SW480 (cell line): ENCODE data around the gene RBBP5.

ENCODE experiments used
- DNase-seq: peaks from one replicate; pipeline ENCODE4 v3.0.0-alpha.2; 2016; ENCODE audit warnings: low spot score

RBBP5 gene

DNA sequence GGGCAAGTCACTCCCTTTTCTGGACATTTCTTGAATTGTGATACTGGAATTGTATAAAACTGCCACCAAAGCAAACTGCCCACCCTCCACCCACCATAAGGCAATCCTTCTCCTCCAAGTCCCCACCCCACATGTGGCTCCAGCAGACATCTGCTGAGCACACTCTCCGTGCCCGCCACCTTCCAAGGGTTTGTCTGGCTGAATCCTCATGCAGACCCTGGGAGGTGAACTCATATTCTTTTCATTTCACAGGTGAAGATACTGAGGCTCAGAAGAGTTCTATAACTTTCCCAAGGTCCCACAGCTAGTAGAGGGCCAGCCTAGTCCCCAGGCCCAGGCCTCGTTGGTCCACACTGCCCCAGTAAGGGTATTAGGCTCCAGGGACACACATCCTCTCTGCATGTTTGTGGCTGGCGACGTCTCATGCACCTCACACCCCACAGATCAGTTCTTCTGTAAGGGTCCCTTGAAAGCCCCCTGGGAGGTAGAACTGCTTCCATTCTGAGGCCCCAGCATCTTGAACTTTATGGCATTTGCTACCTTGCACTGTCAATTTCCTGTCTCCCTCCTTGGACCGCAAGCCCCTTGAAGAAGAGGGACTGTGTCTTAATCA, 64.7 kb downstream of the RBBP5 start:
- no peak for DNase-seq

DNA sequence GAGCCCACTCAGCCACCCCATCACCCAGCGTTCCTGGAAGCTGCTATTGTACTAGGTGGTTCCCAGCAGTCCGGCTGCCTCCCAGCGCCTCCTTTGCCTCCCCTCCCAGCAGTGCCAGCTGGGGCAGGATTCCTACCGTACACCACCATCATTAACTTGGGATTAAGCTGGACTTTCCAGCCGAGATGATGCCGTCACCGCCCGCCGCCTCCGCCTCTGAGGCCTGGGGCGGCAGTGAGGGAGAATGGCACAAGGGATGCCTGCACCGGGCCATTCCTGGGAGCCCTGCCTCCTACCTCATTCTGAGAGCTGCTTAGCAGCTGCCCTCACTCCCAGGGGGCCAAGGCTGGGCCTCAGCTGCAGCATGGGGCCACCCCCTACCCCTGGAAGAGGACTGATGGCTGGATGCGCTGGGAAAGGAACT, 65.6 kb downstream of the RBBP5 start:
- no peak for DNase-seq

DNA sequence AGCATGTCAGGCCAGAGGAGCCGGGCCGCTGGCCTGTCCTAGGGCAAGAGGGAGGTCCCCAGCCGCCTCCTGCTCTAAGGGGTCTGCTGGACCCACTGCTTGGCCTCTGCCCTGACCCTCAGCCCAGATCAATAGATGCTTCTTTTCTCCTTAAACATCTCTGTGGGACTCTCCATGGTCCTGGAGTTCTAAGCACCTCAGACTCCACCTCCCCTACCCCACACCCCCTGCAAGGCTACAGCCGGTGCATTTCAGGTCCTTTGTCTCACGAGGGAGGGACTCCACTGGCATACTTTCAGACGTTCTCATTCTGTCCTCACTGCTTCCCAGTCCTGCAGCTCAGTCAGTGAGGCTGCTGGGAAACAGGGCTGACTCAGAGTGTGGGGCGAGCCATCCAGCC, 67.8 kb downstream of the RBBP5 start:
- DNase-seq = no peak

DNA sequence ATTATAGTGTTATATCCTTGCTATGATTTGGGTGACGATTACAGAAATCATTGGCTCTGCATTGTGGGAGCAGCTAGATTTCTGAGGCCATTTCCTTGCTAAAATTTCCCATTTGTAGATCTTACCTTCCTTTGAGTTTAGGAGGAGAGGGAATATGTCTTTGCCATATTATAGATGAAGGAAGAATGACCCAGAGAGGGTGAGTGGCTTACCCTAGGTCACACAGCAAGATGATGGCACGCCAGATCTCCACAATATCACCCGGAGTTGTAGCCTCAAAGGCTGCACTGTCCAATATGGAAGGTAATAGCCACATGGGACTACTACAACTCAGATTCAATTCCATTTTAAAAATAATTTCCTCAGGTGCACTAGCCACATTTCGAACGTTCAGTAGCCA, 68.5 kb downstream of the RBBP5 start:
- DNase-seq = no peak

DNA sequence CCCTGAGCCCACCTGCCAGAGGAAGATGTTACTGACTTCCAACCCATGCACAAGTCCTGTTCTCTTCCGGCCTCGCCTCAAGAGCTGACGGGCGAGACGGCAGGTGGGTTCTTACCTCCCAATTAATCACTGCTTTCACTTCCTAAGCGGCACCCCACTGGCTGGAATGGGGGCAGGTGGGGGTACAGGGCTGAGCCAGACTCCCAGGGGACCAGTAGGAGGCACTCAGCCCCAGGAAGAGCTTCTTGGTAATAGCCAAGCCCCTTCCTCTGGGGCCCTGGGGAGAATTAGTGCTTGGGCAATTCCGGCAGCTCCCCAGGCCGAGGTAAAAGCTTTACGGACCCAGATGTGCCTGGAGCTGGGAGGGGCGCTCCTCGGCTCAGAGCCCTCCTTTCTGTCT, 69.1 kb downstream of the RBBP5 start:
- no peak for DNase-seq

DNA sequence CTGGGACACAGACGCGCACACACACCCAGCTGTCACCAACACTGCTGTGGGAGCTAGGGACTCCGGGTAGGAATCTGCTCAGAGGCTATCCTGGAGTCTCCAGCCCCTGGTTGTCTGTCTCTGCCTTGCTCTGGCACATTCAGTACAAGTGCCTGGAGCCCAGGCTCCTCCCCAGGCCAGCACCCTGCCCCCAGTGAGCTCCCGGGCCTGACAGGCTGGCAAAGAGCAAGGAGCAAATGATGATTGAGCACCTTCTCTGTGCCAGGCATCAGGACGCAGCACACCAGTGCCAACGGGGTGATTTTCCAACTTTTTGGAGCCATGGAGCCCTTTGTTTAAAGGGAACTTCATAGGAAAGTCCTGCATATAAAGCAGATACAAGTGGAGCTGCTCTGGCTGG, 72.3 kb downstream of the RBBP5 start:
- DNase-seq = no peak

DNA sequence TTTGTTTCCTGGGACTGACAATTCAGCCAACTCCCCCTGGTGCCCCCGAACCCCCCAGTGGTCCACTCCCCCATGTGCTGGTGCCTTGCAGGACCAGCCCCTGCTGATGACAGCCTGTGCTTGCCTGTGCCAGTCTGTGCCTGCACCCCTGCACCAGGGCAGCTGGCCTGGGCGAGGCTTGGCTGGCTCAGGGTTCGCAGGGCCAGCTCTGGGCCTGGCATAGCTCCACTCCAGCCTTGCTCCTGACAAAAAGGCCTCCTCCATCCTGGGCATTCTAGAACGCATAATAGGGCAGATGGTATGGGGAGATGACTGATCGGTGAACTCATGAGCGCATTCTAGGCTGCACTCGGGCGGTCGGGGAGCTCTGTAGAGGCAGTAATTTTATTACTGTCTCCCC, 73.4 kb downstream of the RBBP5 start:
- no peak for DNase-seq

DNA sequence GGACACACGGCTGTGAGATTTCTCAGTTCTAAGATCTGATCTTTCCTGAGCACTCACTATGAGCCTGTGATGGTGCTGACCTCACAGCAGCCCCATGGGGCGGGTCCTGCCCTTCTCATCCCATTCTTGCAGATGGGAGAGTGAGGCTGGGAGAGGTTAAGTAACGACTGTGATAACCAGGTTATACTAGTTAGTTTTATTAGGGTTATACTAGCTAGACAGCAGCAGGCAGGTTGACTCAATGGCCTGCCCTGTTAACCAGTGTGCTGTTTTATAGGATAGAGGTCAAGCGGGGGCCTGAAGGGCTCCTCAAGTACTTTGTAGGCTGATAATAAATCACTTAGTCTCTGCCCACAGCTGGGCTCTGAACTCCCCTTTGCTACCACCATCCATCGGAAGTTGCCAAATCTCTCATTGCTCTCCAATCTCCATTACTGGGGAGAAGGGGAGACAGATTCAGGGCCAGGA, 74.0 kb downstream of the RBBP5 start:
- no peak for DNase-seq

DNA sequence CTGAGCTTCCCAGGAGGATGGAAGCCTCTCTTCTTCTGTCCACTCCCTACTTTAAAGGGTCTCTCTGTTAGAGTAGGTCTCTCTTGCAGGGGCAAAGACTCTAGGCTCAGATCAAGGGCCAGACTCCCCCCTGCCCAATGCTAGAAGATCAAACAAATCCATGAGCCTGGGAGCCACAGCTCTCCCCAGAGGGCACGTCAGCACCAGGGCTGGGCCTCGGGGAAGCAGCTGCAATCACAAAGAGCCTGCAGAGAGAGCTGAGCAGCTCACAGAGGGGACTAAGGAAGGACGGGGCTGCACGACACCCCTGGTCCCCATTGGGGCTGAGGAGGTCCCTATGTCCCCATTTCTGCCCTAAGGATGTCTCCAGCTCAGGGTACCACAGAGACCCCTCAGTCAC, 74.9 kb downstream of the RBBP5 start:
- DNase-seq = no peak

DNA sequence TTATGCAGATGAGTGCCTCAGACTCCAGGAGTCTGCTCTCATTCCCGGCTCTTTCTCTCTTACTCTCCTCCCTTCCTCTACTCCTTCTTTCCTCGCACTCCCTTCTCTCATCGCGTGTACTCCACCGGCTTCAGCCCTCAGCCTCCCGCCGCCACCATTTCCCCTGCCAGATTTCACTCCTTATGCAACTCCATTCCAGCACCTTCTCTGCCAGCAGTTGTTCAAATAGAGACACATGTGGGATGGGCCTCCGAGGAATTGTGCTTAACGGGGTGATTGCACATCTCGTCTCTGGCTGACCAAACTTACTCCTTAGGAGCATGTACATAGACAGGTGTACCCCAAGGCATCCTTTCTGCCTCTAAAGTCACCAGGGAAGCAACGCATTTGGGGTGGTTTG, 76.6 kb downstream of the RBBP5 start:
- no peak for DNase-seq

DNA sequence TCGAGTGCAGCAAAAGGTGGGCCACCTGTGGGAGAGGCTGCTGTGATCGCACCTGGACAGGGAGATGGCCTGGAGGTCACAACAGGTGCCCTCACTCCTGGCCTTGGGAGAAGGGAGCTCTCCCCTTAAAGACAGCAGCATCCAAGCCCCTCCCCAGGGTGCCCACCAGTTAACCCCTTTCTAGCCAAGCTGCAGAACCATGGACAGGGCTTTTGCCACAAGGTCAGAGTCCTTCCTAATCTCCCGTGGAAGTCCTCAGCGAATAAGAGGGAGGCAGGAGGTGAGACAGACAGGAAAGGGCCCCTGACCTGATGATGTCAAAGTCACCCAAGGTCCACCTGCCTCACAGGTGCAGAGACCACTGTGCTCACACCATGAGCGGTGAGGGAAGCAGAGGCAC, 77.0 kb downstream of the RBBP5 start:
- DNase-seq = no peak

DNA sequence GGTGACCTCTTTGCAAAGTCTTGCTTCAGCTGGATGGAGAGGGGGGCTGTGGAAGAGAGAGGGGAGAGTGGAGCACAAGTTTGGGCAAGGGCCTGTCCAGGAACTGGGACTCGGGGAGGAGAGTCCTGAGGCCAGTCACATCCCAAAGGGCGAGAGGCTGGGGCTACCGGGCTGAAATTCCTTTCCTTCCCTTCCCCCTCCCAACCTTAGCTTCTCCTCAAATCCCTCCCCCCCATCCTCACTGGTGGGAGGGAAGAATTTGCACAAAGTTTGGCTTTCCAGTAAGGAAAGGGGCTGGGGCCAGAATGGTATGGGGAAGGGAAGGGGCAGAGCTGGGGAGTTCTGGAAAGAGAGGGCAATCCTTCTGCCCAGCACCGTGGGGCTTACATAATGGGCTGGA, 77.9 kb downstream of the RBBP5 start:
- DNase-seq = no peak

DNA sequence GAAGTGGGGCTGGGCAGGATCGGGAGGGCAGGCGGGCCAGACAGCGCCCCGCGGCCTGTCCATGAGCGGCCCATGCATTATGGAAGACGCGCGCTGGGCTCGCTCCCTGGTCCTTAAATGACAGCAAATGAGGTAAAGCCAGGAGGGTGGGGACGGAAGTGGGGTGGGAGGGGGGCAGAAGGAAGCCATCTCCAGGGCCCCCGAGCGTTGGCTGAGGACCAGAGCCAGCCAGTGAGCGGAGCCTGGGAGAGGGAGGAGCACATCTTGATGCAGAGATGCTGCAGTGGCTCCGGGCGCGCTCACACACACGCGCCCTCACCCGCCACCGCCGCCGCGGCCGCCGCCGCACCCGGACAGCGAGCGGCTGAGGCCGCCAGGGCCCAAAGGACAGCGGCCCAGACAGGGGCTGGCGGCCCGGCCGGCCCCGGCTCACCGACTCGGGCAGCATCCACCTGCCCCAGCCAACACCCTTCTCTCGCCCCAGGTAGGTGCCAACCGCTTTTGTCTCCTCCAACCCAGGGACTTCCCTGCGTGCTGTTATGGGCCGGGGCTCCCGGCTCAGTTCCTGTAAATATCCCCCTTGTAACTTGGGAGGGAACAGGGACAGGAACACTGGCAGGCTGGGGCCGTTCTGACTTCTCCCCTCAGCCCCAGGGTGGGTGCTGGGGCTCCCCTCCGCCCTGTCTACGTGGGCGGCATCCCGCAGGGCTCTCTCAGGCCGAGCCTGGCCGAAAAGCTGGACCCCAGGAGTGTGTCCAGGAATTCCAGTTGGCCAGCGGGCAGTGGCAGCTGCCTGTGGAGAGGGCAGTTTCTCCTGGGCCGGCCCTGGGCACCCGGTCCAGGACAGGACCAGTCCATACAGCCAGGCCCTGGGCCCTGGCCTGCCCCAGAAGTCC, 78.6 kb downstream of the RBBP5 start, which contains the start of gene CNTN2:
Gene CNTN2 (plus strand): TSS at position 302 of the 896 bp plus-strand sequence. CDS start 9,974 bp downstream, outside the sequence.
- DNase-seq = no peak

DNA sequence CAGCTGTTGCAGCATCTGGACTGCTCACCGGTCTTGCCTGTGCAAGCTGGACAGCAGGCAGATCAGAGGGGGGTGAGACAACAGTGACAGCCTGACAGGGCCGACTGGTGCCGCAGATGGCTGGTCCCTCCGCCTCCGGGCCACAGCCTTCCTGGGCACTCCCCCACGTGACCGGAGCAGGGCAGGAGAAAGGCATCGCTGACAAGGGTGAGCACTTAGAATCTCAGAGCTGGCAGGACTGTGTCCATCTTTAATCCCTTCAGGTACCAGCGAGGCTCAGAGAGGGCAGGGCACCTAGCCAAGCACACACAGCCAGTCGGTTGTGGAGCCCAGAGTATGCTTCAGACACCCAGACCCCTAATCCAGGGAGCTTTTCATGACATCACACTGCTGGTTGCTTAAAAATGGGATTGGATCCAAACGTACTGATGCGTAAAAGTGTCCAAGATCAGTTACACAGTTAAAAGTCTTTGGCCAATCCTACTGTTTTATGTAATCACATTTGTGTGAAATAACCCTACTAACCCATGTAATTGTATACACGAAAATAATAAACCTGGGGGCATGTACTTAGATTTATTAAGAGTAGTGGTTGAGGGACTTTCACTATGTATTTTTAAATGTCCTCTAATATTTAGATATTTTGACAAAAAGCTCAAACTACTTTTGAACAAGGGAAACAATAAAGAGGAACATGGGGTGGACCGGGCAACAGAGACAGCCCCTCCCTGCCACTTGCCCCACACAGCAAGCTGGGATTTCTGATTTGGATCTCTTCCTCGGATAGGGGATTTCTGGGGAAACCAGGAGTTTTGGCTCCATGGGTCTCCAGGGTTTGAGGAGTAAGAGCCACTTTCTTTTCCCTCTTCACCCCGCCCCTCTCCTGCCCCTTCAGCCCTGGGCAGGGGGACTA, 79.5 kb downstream of the RBBP5 start:
- no peak for DNase-seq

DNA sequence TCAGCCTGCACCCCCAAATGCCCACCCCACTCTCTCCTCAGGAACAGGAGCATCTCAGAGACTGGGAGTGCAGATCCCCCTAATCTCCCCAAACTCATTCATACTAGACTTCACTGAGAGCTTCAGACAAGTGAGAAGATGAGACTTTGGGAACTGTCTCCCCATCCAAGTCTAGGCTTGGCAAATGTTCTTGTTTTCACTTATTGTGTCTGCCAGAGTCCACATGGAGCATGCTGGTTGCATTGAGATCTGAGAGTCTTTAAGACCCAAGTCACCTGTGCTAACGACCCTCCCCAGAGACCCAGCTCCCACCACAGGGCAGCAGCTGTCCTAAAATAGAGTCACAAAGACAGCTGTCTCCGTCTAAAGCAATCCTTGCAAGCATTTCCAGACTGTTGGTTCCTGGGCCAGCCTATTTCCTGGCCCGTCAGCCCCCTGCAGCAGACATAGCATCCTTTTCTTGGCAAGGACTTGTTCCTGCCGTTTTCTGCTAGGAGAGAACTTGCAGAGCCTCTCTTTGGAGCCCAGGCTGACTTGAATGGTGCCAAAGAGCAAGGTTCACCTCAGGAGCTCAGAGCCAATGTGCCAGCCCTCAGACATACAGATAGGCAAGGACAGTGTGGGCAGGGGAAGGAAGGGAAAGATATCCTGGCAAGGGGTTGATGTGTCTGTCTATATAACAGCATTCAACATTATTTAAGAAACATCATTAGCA, 80.6 kb downstream of the RBBP5 start:
- no peak for DNase-seq

DNA sequence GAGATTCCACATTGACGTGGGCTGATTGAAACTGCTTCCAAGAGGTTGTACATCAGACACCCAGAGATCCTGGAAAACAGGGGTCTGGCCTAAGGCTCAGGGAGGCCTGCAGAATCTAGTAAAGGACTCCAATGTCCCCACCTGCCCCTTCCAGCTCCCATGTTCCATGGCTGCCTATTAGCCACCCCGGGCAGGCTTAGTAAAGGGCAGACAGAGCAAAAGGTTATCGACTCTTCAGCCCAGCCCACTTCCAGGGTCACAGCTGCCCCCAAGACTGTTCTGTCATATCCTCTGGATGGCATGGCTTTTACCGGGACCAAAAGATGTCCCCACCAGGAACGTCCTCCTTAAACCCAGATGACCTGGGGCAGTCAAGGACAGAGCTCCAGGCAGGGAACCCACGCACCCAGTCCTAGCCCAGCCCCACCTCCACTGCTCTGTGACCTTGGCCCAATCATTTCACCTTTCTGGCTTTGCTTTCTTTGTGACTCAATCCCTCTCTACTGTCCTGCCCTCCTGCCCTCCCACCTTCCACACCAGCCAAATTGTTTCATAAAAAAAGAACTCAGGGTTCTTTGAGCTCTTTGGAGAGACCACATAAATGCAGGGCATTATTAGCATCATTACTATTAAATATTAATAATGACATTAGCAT, 83.5 kb downstream of the RBBP5 start:
- DNase-seq = no peak

DNA sequence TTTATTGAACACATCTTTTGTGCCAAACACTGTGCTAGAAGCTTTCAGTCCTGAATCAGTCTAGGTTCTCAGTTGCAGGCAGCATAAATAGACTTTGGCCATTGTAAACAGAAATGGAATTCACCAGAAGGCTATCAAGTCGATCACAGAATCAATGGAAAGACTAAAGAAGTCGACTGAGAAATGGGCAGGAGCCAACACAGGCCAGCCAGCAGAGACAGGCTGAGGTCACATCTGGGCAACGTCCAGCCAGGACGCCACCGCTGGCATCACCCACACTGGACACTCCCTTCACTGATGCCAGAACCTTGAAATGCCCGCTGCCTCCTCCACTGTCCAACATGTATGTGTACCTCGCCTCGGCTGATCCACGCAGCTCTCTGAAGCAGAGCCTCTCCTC, 84.2 kb downstream of the RBBP5 start:
- no peak for DNase-seq
